ENCODE results near the gene RAP2A. TPM values are rescaled to one million over a fixed set of nuclear protein-coding genes. Genes with fewer than 3 reads are reported as not detected.

RAP2A gene
- total and polyA plus RNA-seq, 2 experiments from 2014 or later: 15.1 to 24.3 TPM

GRCh38 chr13:97502706-97503105, 68.7 kb downstream of the RAP2A start:
- DNase-seq (ENCODE audit: low read depth in 1 of 2, low spot score in 1 of 2): peak in 1 of 2 donors; percentile 43
- no peaks in the 10 kb centered on the region for H3K9me3 ChIP-seq (ENCODE audit: low read depth)
- no peak overlapping the region for H3K4me3 ChIP-seq
- no peaks in the 10 kb centered on the region for H3K27me3 ChIP-seq
- no peaks in the 10 kb centered on the region for H3K4me1 ChIP-seq (ENCODE audit: low read depth)
- no peaks in the 10 kb centered on the region for H3K36me3 ChIP-seq
- TF ChIP-seq CTCF (IDR thresholded peaks at IDR 0.05; ENCODE audit: low read depth, low read length): no peak
- no peak overlapping the region for H3K27ac ChIP-seq

DNA sequence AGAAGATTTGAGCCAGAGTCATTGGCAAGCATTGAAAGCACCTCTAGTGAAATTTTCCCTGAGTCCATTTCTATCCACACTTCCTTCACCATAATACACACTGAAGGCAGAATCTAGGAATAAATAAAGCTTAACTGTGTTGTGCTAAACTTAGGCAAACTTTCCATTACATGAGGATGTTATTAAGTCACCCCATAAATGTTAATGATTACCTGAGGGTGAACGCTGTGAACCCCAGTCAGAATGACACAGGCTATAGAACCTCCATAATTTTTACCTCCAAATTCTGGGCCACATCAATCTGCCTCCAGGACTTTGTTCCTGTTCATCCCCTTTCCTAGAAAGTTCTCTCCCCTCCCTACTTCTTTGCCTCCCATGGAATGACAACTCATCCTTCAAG, 71.0 kb downstream of the RAP2A start:
- TF ChIP-seq CTCF (IDR thresholded peaks at IDR 0.05; ENCODE audit: low read depth, low read length): no peak
- H3K4me1 ChIP-seq (ENCODE audit: low read depth): no peaks in the 10 kb centered on the region

DNA sequence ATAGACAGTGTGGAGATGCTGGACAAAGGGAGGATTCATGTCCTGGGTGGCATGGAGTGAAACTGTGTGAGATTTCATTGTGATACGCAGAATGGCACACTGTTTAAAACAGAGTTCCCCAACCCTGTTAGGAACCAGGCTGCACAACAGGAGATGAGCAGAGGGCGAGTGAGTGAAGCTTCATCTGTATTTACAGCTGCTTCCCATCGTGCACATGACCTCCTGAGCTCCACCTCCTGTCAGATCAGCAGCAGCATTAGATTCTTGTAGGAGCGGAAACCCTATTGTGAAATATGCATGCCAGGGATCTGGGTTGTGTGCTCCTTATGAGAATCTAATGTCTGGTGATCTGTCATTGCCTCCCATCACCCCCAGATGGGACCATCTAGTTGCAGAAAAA, 72.5 kb downstream of the RAP2A start:
- Histone ChIP-seq H3K27me3 (no peaks in the 10 kb centered on the region), H3K36me3 (no peaks in the 10 kb centered on the region), H3K9me3 (ENCODE audit: low read depth) (no peaks in the 10 kb centered on the region), H3K27ac (no peak overlapping the region), H3K4me3 (no peak overlapping the region), H3K4me1 (ENCODE audit: low read depth) (no peaks in the 10 kb centered on the region)
- peak in 1 of 2 donors; percentile 90 for DNase-seq (ENCODE audit: low read depth in 1 of 2, low spot score in 1 of 2)
- TF ChIP-seq CTCF (IDR thresholded peaks at IDR 0.05; ENCODE audit: low read depth, low read length): peak; percentile 13

More for the DNA sequence above, 71.0 kb downstream of the RAP2A start:
- Histone ChIP-seq H3K4me3 (no peak overlapping the region), H3K27ac (no peak overlapping the region), H3K27me3 (no peaks in the 10 kb centered on the region), H3K9me3 (ENCODE audit: low read depth) (no peaks in the 10 kb centered on the region), H3K36me3 (no peaks in the 10 kb centered on the region)
- DNase-seq (ENCODE audit: low read depth in 1 of 2, low spot score in 1 of 2): no peak

GRCh38 chr13:97512732-97513131, 78.8 kb downstream of the RAP2A start:
- no peaks in the 10 kb centered on the region for H3K9me3 ChIP-seq (ENCODE audit: low read depth)
- no peak for DNase-seq (ENCODE audit: low read depth in 1 of 2, low spot score in 1 of 2)
- H3K27me3 ChIP-seq: no peaks in the 10 kb centered on the region
- no peaks in the 10 kb centered on the region for H3K36me3 ChIP-seq
- no peaks in the 10 kb centered on the region for H3K4me1 ChIP-seq (ENCODE audit: low read depth)
- no peak for TF ChIP-seq CTCF (IDR thresholded peaks at IDR 0.05; ENCODE audit: low read depth, low read length)
- no peak overlapping the region for H3K4me3 ChIP-seq
- H3K27ac ChIP-seq: no peak overlapping the region

DNA sequence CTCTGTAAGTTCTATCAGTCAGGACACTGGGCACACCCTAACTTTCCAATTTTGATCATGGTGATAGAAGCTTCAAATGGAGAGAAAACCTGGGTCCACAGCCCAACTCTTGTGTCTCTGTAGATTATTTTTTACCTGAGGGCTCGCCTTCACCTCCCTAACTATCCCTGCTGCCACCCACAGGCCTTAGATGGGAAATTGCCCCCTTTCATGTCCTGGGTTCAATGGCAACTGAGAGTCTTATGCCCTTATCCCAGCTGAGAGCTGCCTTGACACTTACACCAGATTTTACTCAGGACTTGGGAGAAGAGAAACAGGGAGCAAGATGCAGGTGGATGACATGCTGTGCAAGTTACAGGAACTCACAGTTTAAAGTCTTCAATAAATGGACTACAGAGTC, 81.7 kb downstream of the RAP2A start:
- no peak for TF ChIP-seq CTCF (IDR thresholded peaks at IDR 0.05; ENCODE audit: low read depth, low read length)
- no peaks in the 10 kb centered on the region for H3K27me3 ChIP-seq
- DNase-seq (ENCODE audit: low read depth in 1 of 2, low spot score in 1 of 2): no peak
- no peaks in the 10 kb centered on the region for H3K4me1 ChIP-seq (ENCODE audit: low read depth)
- H3K36me3 ChIP-seq: no peaks in the 10 kb centered on the region
- no peaks in the 10 kb centered on the region for H3K9me3 ChIP-seq (ENCODE audit: low read depth)
- no peak overlapping the region for H3K27ac ChIP-seq
- H3K4me3 ChIP-seq: no peak overlapping the region

GRCh38 chr13:97517967-97518366, 84.0 kb downstream of the RAP2A start:
- no peaks in the 10 kb centered on the region for H3K9me3 ChIP-seq (ENCODE audit: low read depth)
- DNase-seq (ENCODE audit: low read depth in 1 of 2, low spot score in 1 of 2): no peak
- H3K36me3 ChIP-seq: no peaks in the 10 kb centered on the region
- no peak for TF ChIP-seq CTCF (IDR thresholded peaks at IDR 0.05; ENCODE audit: low read depth, low read length)
- no peaks in the 10 kb centered on the region for H3K4me1 ChIP-seq (ENCODE audit: low read depth)
- H3K4me3 ChIP-seq: no peak overlapping the region
- no peak overlapping the region for H3K27ac ChIP-seq
- no peaks in the 10 kb centered on the region for H3K27me3 ChIP-seq
